SH-SY5Y (cell line): ENCODE measurements around the gene TACR1.

Experiments used
- GATA2 ChIP-seq: IDR thresholded peaks from 2 replicates; pipeline ENCODE4 v1.6.1; 2011; ENCODE audit warnings: mild to moderate bottlenecking, low read depth, low read length
- GATA3 ChIP-seq: IDR thresholded peaks from 2 replicates; pipeline ENCODE4 v1.6.1; 2011; ENCODE audit warnings: low read depth, mild to moderate bottlenecking, low read length, moderate library complexity

- TF ChIP-seq GATA3: no peak
- TF ChIP-seq GATA2: no peak
Observed at GRCh38 chr2:75162897-75163296, 36.4 kb downstream of the TACR1 start.
